ENCODE results near the gene COPA. TPM values are rescaled to one million over a fixed set of nuclear protein-coding genes. Genes with fewer than 3 reads are reported as not detected.

COPA gene
- total and polyA plus RNA-seq, 10 of the 15 experiments (the other 5 are each of a cell fraction or from before 2014, with no cell fraction given), result 53.7 to 180 (median 123) TPM

- H2AFZ ChIP-seq (ENCODE audit: control insufficient read depth, low read depth, low read length), result peak overlapping the region; percentile 93
- intact Hi-C loops (cut with micrococcal nuclease; ENCODE audit: unreplicated experiment) (no loop called here), in situ Hi-C loops (cut with MboI) (no loop called here)
- CTCF ChIA-PET, result interaction anchor here (1.0 to 2.7 kb wide), 16 partner anchors 17 to 199 kb away, joined by 3 to 22 read pairs (median 4); partner anchors contain the start of gene DCAF8
- TF ChIP-seq GABPA (IDR thresholded peaks at IDR 0.05; ENCODE audit: low read depth) (no peak), NFYA (IDR thresholded peaks at IDR 0.05; ENCODE audit: borderline replicate concordance, low read depth, low read length) (no peak), CEBPZ (IDR thresholded peaks at IDR 0.05; ENCODE audit: low read depth, low read length) (no peak), E2F4 (IDR thresholded peaks at IDR 0.05; ENCODE audit: low read depth, low read length) (no peak)
- 3% methylated on average over 15 of the region's 15 CpGs for WGBS (ENCODE audit: insufficient coverage, insufficient replicate concordance, low lambda C conversion rate, missing lambda C conversion rate)
- H3K27ac ChIP-seq (ENCODE audit: control insufficient read depth, insufficient read depth), result peak overlapping the region; percentile 68
- peak overlapping the region; percentile 91 for H3K4me3 ChIP-seq
- no peaks in the 10 kb centered on the region for H3K4me1 ChIP-seq (ENCODE audit: control insufficient read depth, insufficient read depth, low read length)
- H3K27me3 ChIP-seq (replicated peaks in 1 of 2; ENCODE audit: control insufficient read depth in 2 of 2, insufficient read depth in 2 of 2, low read length in 1 of 2), result no peaks in the 10 kb centered on the region
- H3K36me3 ChIP-seq (ENCODE audit: control insufficient read depth in 2 of 2, insufficient read depth in 2 of 2, low read length in 1 of 2), result peaks cover under 1 to 5% of the 10 kb centered on the region in 2 experiments; a peak in 3 of 4 replicates
- DNase-seq (ENCODE audit: low read depth, low spot score) (no peak), ATAC-seq (peak; percentile 58), FAIRE-seq (no peak)
- H4K20me1 ChIP-seq (ENCODE audit: control insufficient read depth, insufficient read depth), result no peaks in the 10 kb centered on the region
- RAD21 ChIA-PET (ENCODE audit: unreplicated experiment), result interaction anchor here (1.0 to 2.5 kb wide), 9 partner anchors 19 to 187 kb away, joined by 3 to 27 read pairs (median 7); partner anchors contain the start of genes DCAF8 and IGSF8
- POLR2A ChIA-PET, result interaction anchor here (1.0 to 2.9 kb wide), 4 partner anchors 22 to 187 kb away, joined by 3 to 29 read pairs (median 4); partner anchors contain the start of gene DCAF8
- SMC1A ChIA-PET (ENCODE audit: uncharacterized antibody, unreplicated experiment), result interaction anchor here (0.8 to 2.6 kb wide), 19 partner anchors 10 to 188 kb away, joined by 3 to 21 read pairs (median 4); partner anchors contain the start of genes DCAF8 and IGSF8
- BruUV-seq (replicated peaks), result no TSS peak
- H3K9ac ChIP-seq (ENCODE audit: control insufficient read depth, insufficient read depth, low read length), result peak overlapping the region; percentile 92
- peaks cover 13% of the 10 kb centered on the region for H3K79me2 ChIP-seq (ENCODE audit: control insufficient read depth, insufficient read depth, low read length)
- H3K4me2 ChIP-seq (ENCODE audit: control insufficient read depth, insufficient read depth), result peak overlapping the region; percentile 91
- no peaks in the 10 kb centered on the region for H3K9me3 ChIP-seq (replicated peaks; ENCODE audit: control insufficient read depth, insufficient read depth, low read length)
Observed at GRCh38 chr1:160284220-160284781, 58.7 kb downstream of the COPA start.

All from GM12878 (cell line).